OCI-LY3 (cell line): ENCODE data around the gene HOXC9.

Experiments
- H2AFZ ChIP-seq: fragments of 200-600, 300-600 bp; shearing (Covaris generic); 2 replicates; pipeline ENCODE4 v1.6.0; 2014; ENCODE audit warnings: antibody characterized with exemption, low read depth, low read length
- H3K27ac ChIP-seq: fragments of 200-600, 300-600 bp; sonication (generic); 2 replicates; pipeline ENCODE4 v1.5.1; 2014; ENCODE audit warnings: mild to moderate bottlenecking, low read length, moderate library complexity, mixed read lengths
- H3K27me3 ChIP-seq: fragments of 200-600, 300-600 bp; sonication (generic); 2 replicates; pipeline ENCODE4 v1.6.1; 2014; ENCODE audit warnings: low read depth, low read length, mixed read lengths
- H3K36me3 ChIP-seq: fragments of 200-600, 300-600 bp; sonication (generic); replicated peaks from 2 replicates; pipeline ENCODE3; 2014; ENCODE audit warnings: low read depth, low read length, mixed read lengths
- H3K4me1 ChIP-seq: fragments of 300-600, 200-600 bp; sonication (generic); 2 replicates; pipeline ENCODE4 v1.6.1; 2014; ENCODE audit warnings: low read length, mixed read lengths
- H3K4me2 ChIP-seq: fragments of 200-600, 300-600 bp; sonication (generic); 2 replicates; pipeline ENCODE4 v1.6.1; 2014; ENCODE audit warnings: low read length, mixed read lengths
- H3K4me3 ChIP-seq: fragments of 300-600, 200-600 bp; sonication (generic); 2 replicates; pipeline ENCODE4 v1.5.1; 2014; ENCODE audit warnings: antibody characterized with exemption, mild to moderate bottlenecking, low read length, moderate library complexity
- H3K79me2 ChIP-seq: fragments of 300-600, 200-600 bp; shearing (Covaris generic); 2 replicates; pipeline ENCODE4 v1.6.1; 2014; ENCODE audit warnings: mild to moderate bottlenecking, low read length, mixed read lengths
- H3K9ac ChIP-seq: fragments of 300-600, 200-600 bp; shearing (Covaris generic); 2 replicates; pipeline ENCODE4 v1.6.0; 2014; ENCODE audit warnings: mild to moderate bottlenecking, low read length, moderate library complexity
- H3K9me3 ChIP-seq: fragments of 200-600, 300-600 bp; shearing (Covaris generic); 2 replicates; pipeline ENCODE4 v1.6.1; 2014; ENCODE audit warnings: low read length, mixed read lengths; ENCODE audit not compliant: insufficient read depth
- H4K20me1 ChIP-seq: fragments of 200-600, 300-600 bp; sonication (generic); 2 replicates; pipeline ENCODE4 v1.6.1; 2016; ENCODE audit warnings: low read length, mixed read lengths; ENCODE audit not compliant: insufficient read depth
- EZH2phosphoT487 ChIP-seq: fragments of 200-600 bp; shearing (Covaris generic); IDR thresholded peaks from 2 replicates; pipeline ENCODE4 v1.6.1; 2018; ENCODE audit warnings: antibody characterized with exemption, mixed run types, low read depth
- TF ChIP-seq, protein P1 (sequence below): fragments of 200-600, 300-600 bp; sonication (generic); IDR thresholded peaks from 2 replicates; pipeline ENCODE4 v1.5.1; 2014; ENCODE audit warnings: antibody characterized with exemption, low read length, low read depth

HOXC9 gene

DNA sequence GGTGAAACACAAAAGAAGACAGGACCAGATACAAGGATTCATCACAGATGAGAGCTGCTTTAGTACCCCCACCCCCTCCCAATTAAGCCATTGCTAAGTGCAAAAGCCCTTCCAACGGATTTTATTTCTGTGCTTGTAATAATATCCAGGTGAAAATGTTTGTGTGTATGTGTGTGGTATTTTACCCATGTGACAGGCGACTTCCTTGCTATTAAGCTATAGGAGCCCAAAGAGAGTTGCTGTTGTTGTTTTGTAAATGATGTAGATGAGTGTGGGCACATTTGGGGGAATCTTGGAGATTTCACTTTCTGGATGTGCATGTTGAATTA, 50.5 kb downstream of the HOXC9 start:
- peaks cover 26% of the 10 kb centered on the region for H3K4me1 ChIP-seq
- H3K79me2 ChIP-seq, result peaks cover 16% of the 10 kb centered on the region
- H3K4me2 ChIP-seq, result peak overlapping the region; percentile 98
- H3K4me3 ChIP-seq, result peak overlapping the region; percentile 75
- peaks cover 1% of the 10 kb centered on the region for H3K36me3 ChIP-seq
- H3K27ac ChIP-seq, result peak overlapping the region; percentile 37; the same call in 1 of the 2 replicates
- TF ChIP-seq, protein P1, sequence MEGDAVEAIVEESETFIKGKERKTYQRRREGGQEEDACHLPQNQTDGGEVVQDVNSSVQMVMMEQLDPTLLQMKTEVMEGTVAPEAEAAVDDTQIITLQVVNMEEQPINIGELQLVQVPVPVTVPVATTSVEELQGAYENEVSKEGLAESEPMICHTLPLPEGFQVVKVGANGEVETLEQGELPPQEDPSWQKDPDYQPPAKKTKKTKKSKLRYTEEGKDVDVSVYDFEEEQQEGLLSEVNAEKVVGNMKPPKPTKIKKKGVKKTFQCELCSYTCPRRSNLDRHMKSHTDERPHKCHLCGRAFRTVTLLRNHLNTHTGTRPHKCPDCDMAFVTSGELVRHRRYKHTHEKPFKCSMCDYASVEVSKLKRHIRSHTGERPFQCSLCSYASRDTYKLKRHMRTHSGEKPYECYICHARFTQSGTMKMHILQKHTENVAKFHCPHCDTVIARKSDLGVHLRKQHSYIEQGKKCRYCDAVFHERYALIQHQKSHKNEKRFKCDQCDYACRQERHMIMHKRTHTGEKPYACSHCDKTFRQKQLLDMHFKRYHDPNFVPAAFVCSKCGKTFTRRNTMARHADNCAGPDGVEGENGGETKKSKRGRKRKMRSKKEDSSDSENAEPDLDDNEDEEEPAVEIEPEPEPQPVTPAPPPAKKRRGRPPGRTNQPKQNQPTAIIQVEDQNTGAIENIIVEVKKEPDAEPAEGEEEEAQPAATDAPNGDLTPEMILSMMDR, result no peak
- no peak for TF ChIP-seq EZH2phosphoT487
- peak overlapping the region; percentile 74 for H3K9ac ChIP-seq
- H3K9me3 ChIP-seq, result no peaks in the 10 kb centered on the region
- no peaks in the 10 kb centered on the region for H3K27me3 ChIP-seq
- no peaks in the 10 kb centered on the region for H4K20me1 ChIP-seq
- peak overlapping the region; percentile 98 for H2AFZ ChIP-seq

DNA sequence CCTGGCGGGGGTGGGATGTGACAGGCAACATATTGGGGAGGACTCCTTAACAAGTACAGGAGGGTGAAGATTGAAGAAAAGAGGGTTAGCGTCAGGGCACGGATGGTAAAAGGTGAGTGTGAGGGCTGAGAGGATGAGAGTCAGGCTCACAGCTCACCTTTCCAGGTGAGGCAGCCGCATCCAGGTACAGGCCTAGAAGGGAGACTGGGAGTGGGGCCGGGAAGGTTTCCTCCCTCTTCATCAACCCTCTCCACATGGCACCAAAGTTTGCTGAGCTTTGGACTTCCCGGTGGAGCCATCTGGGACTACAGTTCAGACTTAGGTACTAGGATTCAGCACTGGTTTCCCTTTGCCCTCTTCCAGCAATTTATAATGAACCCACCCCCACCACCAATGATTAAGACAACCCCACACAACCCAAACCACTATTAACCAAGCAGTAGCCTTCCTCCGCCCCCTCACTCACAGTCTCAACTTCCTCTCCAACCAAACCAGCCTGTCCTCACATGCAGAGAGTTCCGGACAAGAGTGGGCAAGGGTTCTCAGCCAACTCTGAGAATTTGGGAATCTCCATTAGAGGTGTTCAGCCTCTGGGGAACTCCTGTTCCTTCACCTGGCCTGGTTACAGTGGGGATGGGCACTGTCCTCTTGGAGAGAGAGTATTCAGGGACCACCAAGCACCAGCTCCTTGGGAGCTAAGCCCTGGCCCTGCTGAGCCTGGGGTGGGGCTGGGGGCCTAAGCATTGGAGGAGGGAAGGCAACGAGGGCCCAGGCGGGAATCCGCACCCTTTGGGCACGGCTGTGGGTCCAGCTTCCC, 51.3 kb downstream of the HOXC9 start:
- Histone ChIP-seq H3K4me1 (peaks cover 26% of the 10 kb centered on the region), H3K36me3 (peaks cover 9% of the 10 kb centered on the region), H3K27ac (no peak overlapping the region), H3K9me3 (no peaks in the 10 kb centered on the region), H3K9ac (no peak overlapping the region), H3K27me3 (no peaks in the 10 kb centered on the region), H3K4me2 (no peak overlapping the region), H2AFZ (no peak overlapping the region), H4K20me1 (no peaks in the 10 kb centered on the region), H3K4me3 (no peak overlapping the region), H3K79me2 (peaks cover 21% of the 10 kb centered on the region)
- TF ChIP-seq, protein P1, result no peak
- no peak for TF ChIP-seq EZH2phosphoT487

DNA sequence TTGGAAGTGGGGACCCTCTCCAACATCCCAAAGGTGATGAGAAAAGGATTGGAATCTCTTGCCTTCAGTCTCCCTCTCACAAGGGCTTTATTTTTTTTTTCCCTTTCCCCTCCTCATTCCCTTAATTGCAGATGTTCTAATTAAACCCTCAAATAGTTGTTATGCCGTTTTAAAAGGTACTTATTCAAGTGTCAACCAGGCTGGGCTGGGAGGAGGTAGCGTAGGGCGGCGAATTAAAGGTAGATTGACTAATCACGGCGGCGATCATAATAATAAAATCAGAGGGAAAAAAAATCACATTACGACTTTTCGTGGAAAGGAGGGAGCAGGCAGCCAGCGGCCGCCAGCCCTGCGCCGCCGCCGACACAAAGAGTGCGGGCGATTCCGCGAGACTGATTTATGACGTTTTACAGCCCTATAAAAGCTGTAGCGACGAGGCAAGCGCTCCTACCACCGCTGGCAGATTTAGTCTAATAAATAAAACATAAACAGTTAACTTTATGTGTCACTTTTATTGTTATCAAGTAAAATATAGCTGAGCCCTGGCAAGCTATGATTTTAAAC, 52.0 kb downstream of the HOXC9 start:
- no peaks in the 10 kb centered on the region for H4K20me1 ChIP-seq
- H3K27ac ChIP-seq, result no peak overlapping the region
- no peak overlapping the region for H2AFZ ChIP-seq
- H3K4me1 ChIP-seq, result peaks cover 26% of the 10 kb centered on the region
- H3K9me3 ChIP-seq, result no peaks in the 10 kb centered on the region
- no peak overlapping the region for H3K4me2 ChIP-seq
- no peaks in the 10 kb centered on the region for H3K27me3 ChIP-seq
- peaks cover 21% of the 10 kb centered on the region for H3K79me2 ChIP-seq
- peaks cover 11% of the 10 kb centered on the region for H3K36me3 ChIP-seq
- H3K9ac ChIP-seq, result 0 out of 2 replicates have a peak overlapping the region, but pooled peaks have one; percentile 100
- H3K4me3 ChIP-seq, result no peak overlapping the region
- TF ChIP-seq, protein P1, result no peak
- no peak for TF ChIP-seq EZH2phosphoT487

DNA sequence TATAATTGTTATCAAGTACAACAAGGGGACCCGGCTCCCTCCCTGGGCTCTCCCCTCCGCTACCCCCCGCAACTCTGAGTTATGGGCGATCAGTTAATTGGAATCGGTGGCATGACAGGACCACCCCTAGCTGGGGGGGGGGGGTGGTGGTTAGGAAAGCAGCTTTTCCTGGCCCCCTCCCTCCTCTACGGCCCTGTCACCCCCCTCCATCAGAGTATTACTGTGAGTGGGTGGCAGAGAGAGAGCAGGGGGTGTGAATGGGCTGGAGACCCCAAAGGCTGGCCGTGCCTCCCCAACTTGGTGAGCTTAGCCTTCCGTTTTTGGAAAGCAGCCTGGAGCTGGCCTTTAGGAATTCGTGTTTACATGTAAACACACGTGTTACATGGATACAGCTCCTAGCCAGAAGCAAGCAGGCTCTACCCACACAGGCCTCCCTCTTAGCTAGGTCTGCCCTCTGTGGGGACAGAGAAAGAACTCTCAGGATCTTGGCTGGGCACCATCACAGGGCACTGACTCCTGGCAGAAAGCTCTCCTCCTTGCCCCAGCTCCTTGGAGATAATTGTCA, 52.6 kb downstream of the HOXC9 start:
- H3K36me3 ChIP-seq, result peaks cover 11% of the 10 kb centered on the region
- peak overlapping the region; percentile 89 for H3K27ac ChIP-seq
- peaks cover 21% of the 10 kb centered on the region for H3K79me2 ChIP-seq
- H3K9ac ChIP-seq, result peak overlapping the region; percentile 100
- H3K4me2 ChIP-seq, result peak overlapping the region; percentile 71
- no peaks in the 10 kb centered on the region for H3K9me3 ChIP-seq
- H3K27me3 ChIP-seq, result no peaks in the 10 kb centered on the region
- H3K4me1 ChIP-seq, result peaks cover 26% of the 10 kb centered on the region
- TF ChIP-seq, protein P1, result no peak
- no peak for TF ChIP-seq EZH2phosphoT487
- H2AFZ ChIP-seq, result no peak overlapping the region; the same call in 1 of the 2 replicates
- no peaks in the 10 kb centered on the region for H4K20me1 ChIP-seq
- H3K4me3 ChIP-seq, result peak overlapping the region; percentile 92
